OCI-LY3 (cell line): ENCODE data around the gene PTPRN2.

Source experiments
- H2AFZ ChIP-seq: fragments of 200-600, 300-600 bp; shearing (Covaris generic); 2 replicates; pipeline ENCODE4 v1.6.0; 2014; ENCODE audit warnings: antibody characterized with exemption, low read depth, low read length
- H3K27ac ChIP-seq: fragments of 200-600, 300-600 bp; sonication (generic); 2 replicates; pipeline ENCODE4 v1.5.1; 2014; ENCODE audit warnings: mild to moderate bottlenecking, low read length, moderate library complexity, mixed read lengths
- H3K27me3 ChIP-seq: fragments of 200-600, 300-600 bp; sonication (generic); 2 replicates; pipeline ENCODE4 v1.6.1; 2014; ENCODE audit warnings: low read depth, low read length, mixed read lengths
- H3K36me3 ChIP-seq: fragments of 200-600, 300-600 bp; sonication (generic); replicated peaks from 2 replicates; pipeline ENCODE3; 2014; ENCODE audit warnings: low read depth, low read length, mixed read lengths
- H3K4me1 ChIP-seq: fragments of 300-600, 200-600 bp; sonication (generic); 2 replicates; pipeline ENCODE4 v1.6.1; 2014; ENCODE audit warnings: low read length, mixed read lengths
- H3K4me2 ChIP-seq: fragments of 200-600, 300-600 bp; sonication (generic); 2 replicates; pipeline ENCODE4 v1.6.1; 2014; ENCODE audit warnings: low read length, mixed read lengths
- H3K4me3 ChIP-seq: fragments of 300-600, 200-600 bp; sonication (generic); 2 replicates; pipeline ENCODE4 v1.5.1; 2014; ENCODE audit warnings: antibody characterized with exemption, mild to moderate bottlenecking, low read length, moderate library complexity
- H3K79me2 ChIP-seq: fragments of 300-600, 200-600 bp; shearing (Covaris generic); 2 replicates; pipeline ENCODE4 v1.6.1; 2014; ENCODE audit warnings: mild to moderate bottlenecking, low read length, mixed read lengths
- H3K9ac ChIP-seq: fragments of 300-600, 200-600 bp; shearing (Covaris generic); 2 replicates; pipeline ENCODE4 v1.6.0; 2014; ENCODE audit warnings: mild to moderate bottlenecking, low read length, moderate library complexity
- H3K9me3 ChIP-seq: fragments of 200-600, 300-600 bp; shearing (Covaris generic); 2 replicates; pipeline ENCODE4 v1.6.1; 2014; ENCODE audit warnings: low read length, mixed read lengths; ENCODE audit not compliant: insufficient read depth
- H4K20me1 ChIP-seq: fragments of 200-600, 300-600 bp; sonication (generic); 2 replicates; pipeline ENCODE4 v1.6.1; 2016; ENCODE audit warnings: low read length, mixed read lengths; ENCODE audit not compliant: insufficient read depth
- CTCF ChIP-seq: fragments of 200-600, 300-600 bp; sonication (generic); IDR thresholded peaks from 2 replicates; pipeline ENCODE4 v1.5.1; 2014; ENCODE audit warnings: antibody characterized with exemption, low read length, low read depth
- EZH2phosphoT487 ChIP-seq: fragments of 200-600 bp; shearing (Covaris generic); IDR thresholded peaks from 2 replicates; pipeline ENCODE4 v1.6.1; 2018; ENCODE audit warnings: antibody characterized with exemption, mixed run types, low read depth

PTPRN2 gene

DNA sequence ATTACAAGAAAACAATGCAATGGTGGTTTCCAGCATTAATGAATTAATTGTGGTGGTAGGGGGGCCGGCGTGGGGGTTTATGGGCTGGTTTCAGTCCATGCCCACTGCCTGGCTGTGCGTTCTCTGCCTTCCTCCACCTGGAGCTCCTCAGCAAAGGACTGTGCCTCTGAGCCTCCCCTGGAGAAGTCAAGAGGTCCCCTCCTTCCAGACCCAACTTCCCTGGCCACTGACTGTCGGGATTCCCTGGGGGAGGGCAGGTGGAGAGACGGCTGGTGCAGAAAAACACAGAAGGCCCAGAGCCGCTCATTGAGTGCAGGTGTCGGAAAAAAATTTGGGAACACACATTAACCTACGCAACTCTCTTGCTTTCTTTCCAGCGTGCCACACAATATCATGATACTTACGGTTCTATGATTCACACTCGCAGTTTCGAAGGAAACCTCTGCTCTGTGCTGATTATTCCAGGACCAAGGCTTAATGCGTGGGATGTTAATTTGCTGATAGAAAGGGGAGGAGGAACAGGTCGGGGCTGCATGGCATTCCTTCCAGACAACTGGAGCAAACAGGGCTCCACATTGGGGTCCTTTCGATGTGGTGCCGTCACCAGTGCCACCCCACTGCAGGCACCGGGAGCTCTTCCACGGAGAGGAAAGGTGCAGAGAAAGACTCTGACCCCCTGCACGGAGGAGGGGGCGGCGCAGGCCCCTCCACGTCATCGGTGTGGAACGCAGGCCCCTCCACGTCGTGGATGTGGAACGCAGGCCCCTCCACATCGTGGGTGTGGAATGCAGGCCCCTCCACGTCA, 744.1 kb downstream of the PTPRN2 start:
- H3K4me2 ChIP-seq: no peak overlapping the region
- H3K36me3 ChIP-seq: no peaks in the 10 kb centered on the region
- no peak overlapping the region for H3K4me3 ChIP-seq
- peaks cover 9% of the 10 kb centered on the region; the same call in 1 of the 2 replicates for H3K9me3 ChIP-seq
- H3K4me1 ChIP-seq: no peaks in the 10 kb centered on the region
- H3K27ac ChIP-seq: no peak overlapping the region
- no peak overlapping the region for H2AFZ ChIP-seq
- no peaks in the 10 kb centered on the region for H3K79me2 ChIP-seq
- H3K9ac ChIP-seq: no peak overlapping the region
- H3K27me3 ChIP-seq: no peaks in the 10 kb centered on the region
- TF ChIP-seq EZH2phosphoT487 (no peak), CTCF (no peak)
- no peaks in the 10 kb centered on the region for H4K20me1 ChIP-seq

- Histone ChIP-seq H3K36me3 (no peaks in the 10 kb centered on the region), H3K79me2 (no peaks in the 10 kb centered on the region), H3K9ac (no peak overlapping the region), H3K27ac (no peak overlapping the region), H2AFZ (no peak overlapping the region), H3K4me3 (no peak overlapping the region), H4K20me1 (no peaks in the 10 kb centered on the region), H3K9me3 (peaks cover 9% of the 10 kb centered on the region; the same call in 1 of the 2 replicates), H3K27me3 (no peaks in the 10 kb centered on the region), H3K4me1 (no peaks in the 10 kb centered on the region), H3K4me2 (no peak overlapping the region)
- TF ChIP-seq EZH2phosphoT487: no peak
- no peak for TF ChIP-seq CTCF
Measured at GRCh38 chr7:157841773-157842370, 745.8 kb downstream of the PTPRN2 start.

DNA sequence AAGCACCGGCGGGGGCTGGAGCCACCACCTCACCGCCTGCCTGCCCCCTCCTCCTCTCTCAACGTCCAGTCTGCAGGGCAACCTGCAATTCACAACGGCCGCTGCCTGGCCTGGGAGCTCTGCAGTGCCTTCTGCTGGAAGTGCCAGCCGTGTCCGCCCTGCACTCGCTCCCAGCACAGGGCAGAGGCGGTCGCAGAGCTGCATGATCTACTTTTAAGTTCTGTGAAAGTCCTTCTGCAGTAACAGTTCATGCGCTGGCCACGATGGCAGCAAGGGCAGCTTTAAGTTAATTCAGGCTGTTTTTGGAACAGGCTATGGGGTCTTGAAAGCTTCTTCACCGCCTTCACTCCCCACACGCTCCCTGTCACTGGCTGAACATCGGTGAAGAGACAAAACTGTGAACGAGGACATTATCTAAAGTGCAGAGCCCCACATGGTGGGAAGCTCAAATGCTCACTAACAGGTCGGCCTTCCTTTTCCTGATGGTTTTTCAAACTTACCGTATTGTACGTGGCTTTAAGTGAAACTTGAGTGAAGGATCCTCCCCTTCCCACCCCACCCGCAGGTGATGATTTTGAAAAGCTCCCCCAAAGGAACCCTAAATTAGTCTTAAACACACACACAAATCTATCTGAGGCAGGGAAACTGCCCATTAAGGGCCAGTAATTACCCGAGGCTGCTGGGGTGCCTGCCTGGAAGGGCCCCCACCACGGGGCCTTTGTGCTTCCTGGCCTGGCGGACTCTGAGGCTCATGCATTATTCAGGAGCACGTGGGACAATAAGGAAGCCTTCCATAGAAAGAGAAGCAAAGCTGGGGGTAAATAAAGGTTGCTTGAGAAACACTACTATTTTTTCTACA, 746.5 kb downstream of the PTPRN2 start:
- no peaks in the 10 kb centered on the region for H3K36me3 ChIP-seq
- no peak overlapping the region for H2AFZ ChIP-seq
- H3K27ac ChIP-seq: no peak overlapping the region
- H3K4me1 ChIP-seq: no peaks in the 10 kb centered on the region
- H3K27me3 ChIP-seq: no peaks in the 10 kb centered on the region
- no peak overlapping the region for H3K4me3 ChIP-seq
- TF ChIP-seq EZH2phosphoT487: no peak
- no peak for TF ChIP-seq CTCF
- H3K9ac ChIP-seq: no peak overlapping the region
- no peaks in the 10 kb centered on the region for H4K20me1 ChIP-seq
- peaks cover 9% of the 10 kb centered on the region; the same call in 1 of the 2 replicates for H3K9me3 ChIP-seq
- no peaks in the 10 kb centered on the region for H3K79me2 ChIP-seq
- H3K4me2 ChIP-seq: no peak overlapping the region
